ENCODE results near the gene VIPR1. TPM values are rescaled to one million over a fixed set of nuclear protein-coding genes. Genes with fewer than 3 reads are reported as not detected.
A peak's percentile ranks its signal among the peaks of the same experiment; 100 is the strongest.
"Not testable (repeated sequence)": the region's sequence is repeated elsewhere in the genome, so short reads cannot be mapped to it uniquely, and the experiment has no call there.

VIPR1 gene
- total RNA-seq, 1 donor from 2014 or later: 1.6 TPM

GRCh38 chr3:42557854-42558253 lies 55.4 kb downstream of the VIPR1 start:
- H3K4me1 ChIP-seq (ENCODE audit: control insufficient read depth in 3 of 3, insufficient read depth in 3 of 3, low read length in 3 of 3): peaks cover 0 to 6% (median 0%) of the 10 kb centered on the region in 3 donors
- H3K9ac ChIP-seq (ENCODE audit: low read depth in 1 of 3, low read length in 3 of 3): no peak overlapping the region
- H3K4me3 ChIP-seq (ENCODE audit: low read length in 3 of 3): no peak overlapping the region
- no peak overlapping the region for H3K27ac ChIP-seq (ENCODE audit: low read depth, low read length)
- H3K36me3 ChIP-seq (ENCODE audit: control insufficient read depth in 3 of 3, insufficient read depth in 3 of 3, low read length in 3 of 3): peaks cover 31 to 61% (median 53%) of the 10 kb centered on the region in 3 donors
- no peaks in the 10 kb centered on the region for H3K27me3 ChIP-seq (ENCODE audit: control insufficient read depth in 3 of 3, insufficient read depth in 3 of 3, low read length in 3 of 3)
- no peaks in the 10 kb centered on the region for H3K9me3 ChIP-seq (ENCODE audit: control insufficient read depth in 3 of 3, low read length in 3 of 3)

GRCh38 chr3:42562047-42562907 lies 59.8 kb downstream of the VIPR1 start:
- H3K27me3 ChIP-seq (ENCODE audit: control insufficient read depth in 3 of 3, insufficient read depth in 3 of 3, low read length in 3 of 3): no peaks in the 10 kb centered on the region
- H3K9ac ChIP-seq (ENCODE audit: low read depth in 1 of 3, low read length in 3 of 3): peak overlapping the region in 1 of 3 donors; percentile 0
- H3K4me3 ChIP-seq (ENCODE audit: low read length in 3 of 3): no peak overlapping the region
- H3K4me1 ChIP-seq (ENCODE audit: control insufficient read depth in 3 of 3, insufficient read depth in 3 of 3, low read length in 3 of 3): peaks cover 0 to 5% (median 0%) of the 10 kb centered on the region in 3 donors
- no peaks in the 10 kb centered on the region for H3K9me3 ChIP-seq (ENCODE audit: control insufficient read depth in 3 of 3, low read length in 3 of 3)
- no peak overlapping the region for H3K27ac ChIP-seq (ENCODE audit: low read depth, low read length)
- peaks cover 15 to 57% (median 42%) of the 10 kb centered on the region in 3 donors for H3K36me3 ChIP-seq (ENCODE audit: control insufficient read depth in 3 of 3, insufficient read depth in 3 of 3, low read length in 3 of 3)

DNA sequence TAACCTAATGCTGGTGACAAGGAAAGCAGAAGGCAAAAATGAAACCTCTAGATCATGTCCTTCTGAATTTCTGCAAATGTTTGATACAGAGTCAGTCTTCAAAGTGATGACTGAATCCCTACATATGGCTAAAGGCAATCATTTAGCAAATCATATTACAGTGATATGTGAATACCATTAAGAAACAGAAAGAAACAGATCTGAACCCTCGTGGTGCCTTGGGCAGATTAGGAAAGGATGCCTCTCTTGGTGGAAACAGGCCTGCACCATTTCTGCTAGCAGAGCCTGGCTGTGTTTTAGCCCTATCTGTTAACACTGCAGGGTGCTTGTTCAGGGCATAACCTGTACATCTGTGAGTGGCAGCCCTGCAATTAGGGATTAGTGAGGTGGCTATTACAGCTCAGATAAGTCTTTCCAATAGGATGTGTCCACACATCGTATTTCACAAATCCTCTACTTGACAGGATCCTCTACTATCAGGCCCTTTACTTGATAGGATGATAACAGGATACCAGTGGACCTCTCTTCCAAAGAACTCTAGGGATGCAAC lies 67.2 kb downstream of the VIPR1 start:
- Histone ChIP-seq H3K4me3 (ENCODE audit: low read length in 3 of 3) (no peak overlapping the region), H3K27me3 (ENCODE audit: control insufficient read depth in 3 of 3, insufficient read depth in 3 of 3, low read length in 3 of 3) (no peaks in the 10 kb centered on the region), H3K9ac (ENCODE audit: low read depth in 1 of 3, low read length in 3 of 3) (no peak overlapping the region), H3K9me3 (ENCODE audit: control insufficient read depth in 3 of 3, low read length in 3 of 3) (no peaks in the 10 kb centered on the region), H3K27ac (ENCODE audit: low read depth, low read length) (no peak overlapping the region), H3K36me3 (ENCODE audit: control insufficient read depth in 3 of 3, insufficient read depth in 3 of 3, low read length in 3 of 3) (peaks cover 7 to 28% (median 22%) of the 10 kb centered on the region in 3 donors), H3K4me1 (ENCODE audit: control insufficient read depth in 3 of 3, insufficient read depth in 3 of 3, low read length in 3 of 3) (no peaks in the 10 kb centered on the region)

DNA sequence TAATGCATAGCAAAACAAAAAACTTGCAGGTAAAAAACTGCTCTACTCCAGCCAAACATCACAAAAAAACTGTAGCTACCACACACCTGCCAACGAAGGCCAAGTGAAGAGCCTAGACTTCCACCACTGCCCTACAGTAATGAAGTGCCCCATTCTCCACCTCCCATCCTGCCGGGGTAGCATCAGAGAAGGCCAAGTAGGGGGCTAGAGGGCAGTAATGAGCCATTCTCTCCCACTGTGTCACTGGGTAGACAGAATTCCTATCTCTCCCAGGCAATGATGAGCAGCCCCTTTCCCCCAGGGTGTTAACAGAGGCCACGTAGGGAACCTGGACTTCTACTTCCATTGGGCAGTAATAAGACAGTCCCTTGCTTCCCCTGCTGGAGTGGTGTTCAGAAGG lies 69.8 kb downstream of the VIPR1 start:
- Histone ChIP-seq H3K4me3 (ENCODE audit: low read length in 3 of 3) (no peak overlapping the region), H3K4me1 (ENCODE audit: control insufficient read depth in 3 of 3, insufficient read depth in 3 of 3, low read length in 3 of 3) (no peaks in the 10 kb centered on the region), H3K9ac (ENCODE audit: low read depth in 1 of 3, low read length in 3 of 3) (no peak overlapping the region), H3K36me3 (ENCODE audit: control insufficient read depth in 3 of 3, insufficient read depth in 3 of 3, low read length in 3 of 3) (peaks cover 4 to 23% (median 7%) of the 10 kb centered on the region in 3 donors), H3K27ac (ENCODE audit: low read depth, low read length) (no peak overlapping the region), H3K9me3 (ENCODE audit: control insufficient read depth in 3 of 3, low read length in 3 of 3) (no peaks in the 10 kb centered on the region), H3K27me3 (ENCODE audit: control insufficient read depth in 3 of 3, insufficient read depth in 3 of 3, low read length in 3 of 3) (no peaks in the 10 kb centered on the region)

- Histone ChIP-seq H3K4me1 (ENCODE audit: control insufficient read depth in 3 of 3, insufficient read depth in 3 of 3, low read length in 3 of 3) (peaks cover 0 to 2% (median 0%) of the 10 kb centered on the region in 3 donors), H3K27ac (ENCODE audit: low read depth, low read length) (no peak overlapping the region), H3K4me3 (ENCODE audit: low read length in 3 of 3) (no peak overlapping the region), H3K36me3 (ENCODE audit: control insufficient read depth in 3 of 3, insufficient read depth in 3 of 3, low read length in 3 of 3) (peaks cover 0 to 12% (median 0%) of the 10 kb centered on the region in 3 donors), H3K9ac (ENCODE audit: low read depth in 1 of 3, low read length in 3 of 3) (no peak overlapping the region), H3K9me3 (ENCODE audit: control insufficient read depth in 3 of 3, low read length in 3 of 3) (no peaks in the 10 kb centered on the region), H3K27me3 (ENCODE audit: control insufficient read depth in 3 of 3, insufficient read depth in 3 of 3, low read length in 3 of 3) (no peaks in the 10 kb centered on the region)
Measured at GRCh38 chr3:42575137-42575741, 72.8 kb downstream of the VIPR1 start.

DNA sequence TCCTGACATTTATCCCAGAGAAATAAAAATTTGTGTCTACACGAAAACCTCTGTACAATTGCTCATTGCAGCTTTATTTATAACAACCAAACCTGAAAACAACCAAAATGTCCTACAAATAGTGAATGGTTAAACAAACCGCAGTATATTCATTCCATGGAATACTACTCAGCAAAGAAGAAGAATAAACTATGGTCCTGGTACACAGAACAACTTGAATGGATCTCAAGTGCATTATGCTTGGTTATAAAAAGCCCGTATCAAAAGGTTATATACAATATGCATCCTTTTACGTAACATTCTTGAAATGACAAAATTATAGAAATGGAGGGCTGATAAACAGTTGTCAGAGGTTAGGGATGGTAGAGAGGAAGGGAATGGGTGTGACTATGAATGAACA lies 75.6 kb downstream of the VIPR1 start:
- H3K27me3 ChIP-seq (ENCODE audit: control insufficient read depth in 3 of 3, insufficient read depth in 3 of 3, low read length in 3 of 3): no peaks in the 10 kb centered on the region
- H3K4me1 ChIP-seq (ENCODE audit: control insufficient read depth in 3 of 3, insufficient read depth in 3 of 3, low read length in 3 of 3): peaks cover 8 to 18% (median 18%) of the 10 kb centered on the region in 3 donors
- no peak overlapping the region for H3K27ac ChIP-seq (ENCODE audit: low read depth, low read length)
- peaks cover 0 to 9% (median 0%) of the 10 kb centered on the region in 3 donors for H3K36me3 ChIP-seq (ENCODE audit: control insufficient read depth in 3 of 3, insufficient read depth in 3 of 3, low read length in 3 of 3)
- no peak overlapping the region for H3K4me3 ChIP-seq (ENCODE audit: low read length in 3 of 3)
- H3K9me3 ChIP-seq (ENCODE audit: control insufficient read depth in 3 of 3, low read length in 3 of 3): no peaks in the 10 kb centered on the region
- H3K9ac ChIP-seq (ENCODE audit: low read depth in 1 of 3, low read length in 3 of 3): no peak overlapping the region

DNA sequence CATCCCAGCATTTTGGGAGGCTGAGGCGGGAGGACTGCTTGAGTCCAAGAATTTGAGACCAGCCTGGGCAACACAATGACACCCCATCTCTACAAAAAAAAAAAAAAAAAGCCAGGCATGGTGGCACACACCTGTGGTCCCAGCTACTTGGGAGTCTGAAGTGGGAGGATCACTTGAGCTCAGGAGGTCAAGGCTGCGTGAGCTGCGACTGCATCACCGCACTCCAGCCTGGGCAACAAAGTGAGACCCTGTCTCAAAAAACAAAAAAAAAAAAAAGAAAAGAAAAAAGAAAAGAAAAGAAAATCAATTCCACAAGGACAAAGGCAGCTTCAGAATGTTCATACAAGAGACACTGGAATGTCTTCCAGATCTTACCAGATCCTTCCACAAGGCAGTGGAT lies 76.9 kb downstream of the VIPR1 start:
- not testable (repeated sequence) for H3K27me3 ChIP-seq (ENCODE audit: control insufficient read depth in 3 of 3, insufficient read depth in 3 of 3, low read length in 3 of 3); H3K36me3 ChIP-seq (ENCODE audit: control insufficient read depth in 3 of 3, insufficient read depth in 3 of 3, low read length in 3 of 3); H3K9ac ChIP-seq (ENCODE audit: low read depth in 1 of 3, low read length in 3 of 3); H3K27ac ChIP-seq (ENCODE audit: low read depth, low read length); H3K4me3 ChIP-seq (ENCODE audit: low read length in 3 of 3); H3K9me3 ChIP-seq (ENCODE audit: control insufficient read depth in 3 of 3, low read length in 3 of 3)
- H3K4me1 ChIP-seq (ENCODE audit: control insufficient read depth in 3 of 3, insufficient read depth in 3 of 3, low read length in 3 of 3): peaks cover 8 to 18% (median 18%) of the 10 kb centered on the region in 3 donors

GRCh38 chr3:42581400-42581708 lies 78.9 kb downstream of the VIPR1 start:
- H3K4me1 ChIP-seq (ENCODE audit: control insufficient read depth in 3 of 3, insufficient read depth in 3 of 3, low read length in 3 of 3): peaks cover 8 to 18% (median 18%) of the 10 kb centered on the region in 3 donors
- no peaks in the 10 kb centered on the region for H3K36me3 ChIP-seq (ENCODE audit: control insufficient read depth in 3 of 3, insufficient read depth in 3 of 3, low read length in 3 of 3)
- H3K9me3 ChIP-seq (ENCODE audit: control insufficient read depth in 3 of 3, low read length in 3 of 3): no peaks in the 10 kb centered on the region
- H3K9ac ChIP-seq (ENCODE audit: low read depth in 1 of 3, low read length in 3 of 3): peak overlapping the region; percentile 87 to 92 (median 88)
- H3K4me3 ChIP-seq (ENCODE audit: low read length in 3 of 3): peak overlapping the region; percentile 87 to 89 (median 89)
- no peaks in the 10 kb centered on the region for H3K27me3 ChIP-seq (ENCODE audit: control insufficient read depth in 3 of 3, insufficient read depth in 3 of 3, low read length in 3 of 3)
- peak overlapping the region; percentile 95 for H3K27ac ChIP-seq (ENCODE audit: low read depth, low read length)

DNA sequence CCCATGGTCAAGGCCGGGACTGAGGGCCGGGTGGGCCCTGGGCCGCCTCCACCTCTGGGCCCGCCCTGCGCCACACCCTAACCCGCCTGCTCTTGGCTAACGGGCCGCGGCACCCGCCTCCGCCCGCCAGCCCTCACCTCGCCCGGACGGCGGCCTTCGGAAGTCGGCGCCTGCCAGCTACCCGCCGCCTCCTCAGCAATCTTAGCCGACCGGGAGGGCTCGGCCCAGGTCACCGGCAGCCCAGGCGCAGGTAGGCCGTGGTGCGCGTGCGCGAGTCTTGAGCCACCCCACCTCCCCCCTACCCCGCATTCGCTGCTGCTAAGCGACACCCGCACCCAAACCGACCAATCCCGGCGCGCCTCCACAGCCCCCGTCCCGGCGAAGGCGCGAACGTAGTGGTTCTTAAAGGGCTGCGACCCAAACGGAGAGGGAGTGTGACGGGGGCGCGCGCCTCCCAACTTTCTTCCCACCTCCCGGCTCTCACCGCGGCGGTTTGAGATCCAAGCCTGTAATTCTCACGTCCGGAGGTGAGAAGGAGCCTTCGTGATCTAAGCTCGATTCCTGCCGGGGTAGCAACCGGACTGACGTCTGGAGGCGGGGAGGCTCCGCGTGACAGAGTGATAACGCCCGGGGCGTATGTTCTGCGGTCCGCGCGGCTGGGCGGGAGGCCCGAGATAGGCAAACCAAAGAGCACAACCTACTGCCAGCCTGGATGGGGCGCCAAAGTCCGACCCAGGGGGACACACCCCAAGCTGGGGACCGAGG lies 79.4 kb downstream of the VIPR1 start, which contains the start of gene SEC22C:
SEC22C (minus strand) TSS at position 259 of the 765 bp plus-strand sequence. CDS start 12,921 bp downstream, outside the sequence.
- peak within 1 kb of the TSS; percentile 87 to 89 (median 89) for H3K4me3 ChIP-seq (ENCODE audit: low read length in 3 of 3)
- H3K9ac ChIP-seq (ENCODE audit: low read depth in 1 of 3, low read length in 3 of 3): peak within 1 kb of the TSS; percentile 87 to 92 (median 88)
- no peaks in the 10 kb centered on the region for H3K27me3 ChIP-seq (ENCODE audit: control insufficient read depth in 3 of 3, insufficient read depth in 3 of 3, low read length in 3 of 3)
- H3K36me3 ChIP-seq (ENCODE audit: control insufficient read depth in 3 of 3, insufficient read depth in 3 of 3, low read length in 3 of 3): no peaks in the 10 kb centered on the region
- no peaks in the 10 kb centered on the region for H3K9me3 ChIP-seq (ENCODE audit: control insufficient read depth in 3 of 3, low read length in 3 of 3)
- peaks cover 8 to 18% (median 18%) of the 10 kb centered on the region in 3 donors for H3K4me1 ChIP-seq (ENCODE audit: control insufficient read depth in 3 of 3, insufficient read depth in 3 of 3, low read length in 3 of 3)
- peak within 1 kb of the TSS; percentile 95 for H3K27ac ChIP-seq (ENCODE audit: low read depth, low read length)

Measured in skeletal muscle tissue (tissue), 4 donors.